Measurements from ENCODE around the gene NYAP2. TPM values are rescaled to one million over a fixed set of nuclear protein-coding genes. Genes with fewer than 3 reads are reported as not detected.

Gene NYAP2
- total RNA-seq, 2 donors from 2014 or later = 0.52 TPM; not detected in 1

DNA sequence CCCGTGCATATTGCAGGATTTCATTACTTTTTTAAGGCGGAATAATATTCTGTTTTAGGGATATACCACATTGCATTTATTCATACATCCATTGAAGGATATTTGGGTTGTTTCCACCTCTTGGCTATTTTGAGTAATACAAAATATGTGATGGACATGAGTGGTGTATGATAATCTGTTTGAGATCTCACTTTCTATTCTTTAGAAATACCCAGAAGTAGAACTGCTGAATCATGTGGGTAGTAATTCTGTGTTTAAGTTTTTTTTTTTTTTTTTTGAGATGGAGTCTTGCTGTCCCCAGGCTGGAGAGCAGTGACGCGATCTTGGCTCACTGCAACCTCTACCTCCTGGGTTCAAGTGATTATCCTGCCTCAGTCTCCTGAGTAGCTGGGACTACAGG lies 201.4 kb downstream of the NYAP2 start:
- Histone ChIP-seq H3K4me1 (no peaks in the 10 kb centered on the region), H3K36me3 (replicated peaks in 1 of 2; ENCODE audit: insufficient read depth in 1 of 2, low read depth in 2 of 2) (no peaks in the 10 kb centered on the region), H3K4me3 (no peak overlapping the region), H3K9me3 (peaks cover 0 to 5% (median 0%) of the 10 kb centered on the region in 3 donors), H3K27me3 (no peaks in the 10 kb centered on the region), H3K27ac (no peak overlapping the region)
- intact Hi-C loops (cut with DNase I) = no loop called here
- no peak for TF ChIP-seq POLR2A (IDR thresholded peaks at IDR 0.05)
- TF ChIP-seq, protein P1, sequence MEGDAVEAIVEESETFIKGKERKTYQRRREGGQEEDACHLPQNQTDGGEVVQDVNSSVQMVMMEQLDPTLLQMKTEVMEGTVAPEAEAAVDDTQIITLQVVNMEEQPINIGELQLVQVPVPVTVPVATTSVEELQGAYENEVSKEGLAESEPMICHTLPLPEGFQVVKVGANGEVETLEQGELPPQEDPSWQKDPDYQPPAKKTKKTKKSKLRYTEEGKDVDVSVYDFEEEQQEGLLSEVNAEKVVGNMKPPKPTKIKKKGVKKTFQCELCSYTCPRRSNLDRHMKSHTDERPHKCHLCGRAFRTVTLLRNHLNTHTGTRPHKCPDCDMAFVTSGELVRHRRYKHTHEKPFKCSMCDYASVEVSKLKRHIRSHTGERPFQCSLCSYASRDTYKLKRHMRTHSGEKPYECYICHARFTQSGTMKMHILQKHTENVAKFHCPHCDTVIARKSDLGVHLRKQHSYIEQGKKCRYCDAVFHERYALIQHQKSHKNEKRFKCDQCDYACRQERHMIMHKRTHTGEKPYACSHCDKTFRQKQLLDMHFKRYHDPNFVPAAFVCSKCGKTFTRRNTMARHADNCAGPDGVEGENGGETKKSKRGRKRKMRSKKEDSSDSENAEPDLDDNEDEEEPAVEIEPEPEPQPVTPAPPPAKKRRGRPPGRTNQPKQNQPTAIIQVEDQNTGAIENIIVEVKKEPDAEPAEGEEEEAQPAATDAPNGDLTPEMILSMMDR (IDR thresholded peaks at IDR 0.05) = no peak
- DNase-seq = no peak
- ATAC-seq = no peak
- 85 to 95% methylated on average over 4 of the region's 4 CpGs for WGBS, 2 donors

GRCh38 chr2:225602205-225602604 lies 202.7 kb downstream of the NYAP2 start:
- Histone ChIP-seq H3K27me3 (no peaks in the 10 kb centered on the region), H3K27ac (no peak overlapping the region), H3K4me1 (no peaks in the 10 kb centered on the region), H3K9me3 (peaks cover 0 to 5% (median 0%) of the 10 kb centered on the region in 3 donors), H3K4me3 (no peak overlapping the region), H3K36me3 (replicated peaks in 1 of 2; ENCODE audit: insufficient read depth in 1 of 2, low read depth in 2 of 2) (no peaks in the 10 kb centered on the region)
- ATAC-seq (no peak), DNase-seq (no peak)
- intact Hi-C loops (cut with DNase I) = no loop called here
- TF ChIP-seq, protein P1 (IDR thresholded peaks at IDR 0.05) = no peak
- TF ChIP-seq POLR2A (IDR thresholded peaks at IDR 0.05) = no peak
- WGBS, 2 donors = 80 to 86% methylated on average over 4 of the region's 4 CpGs

- DNase-seq (no peak), ATAC-seq (no peak)
- TF ChIP-seq, protein P1 (IDR thresholded peaks at IDR 0.05) = no peak
- no peak for TF ChIP-seq POLR2A (IDR thresholded peaks at IDR 0.05)
- no peaks in the 10 kb centered on the region for H3K9me3 ChIP-seq
- 31 to 38% methylated on average over 1 of the region's 1 CpG for WGBS, 2 donors
- no peaks in the 10 kb centered on the region for H3K36me3 ChIP-seq (replicated peaks in 1 of 2; ENCODE audit: insufficient read depth in 1 of 2, low read depth in 2 of 2)
- H3K4me3 ChIP-seq = no peak overlapping the region
- H3K27me3 ChIP-seq = no peaks in the 10 kb centered on the region
- intact Hi-C loops (cut with DNase I) = no loop called here
- H3K27ac ChIP-seq = no peak overlapping the region
- no peaks in the 10 kb centered on the region for H3K4me1 ChIP-seq
Observed at GRCh38 chr2:225608136-225608535, 208.6 kb downstream of the NYAP2 start.

DNA sequence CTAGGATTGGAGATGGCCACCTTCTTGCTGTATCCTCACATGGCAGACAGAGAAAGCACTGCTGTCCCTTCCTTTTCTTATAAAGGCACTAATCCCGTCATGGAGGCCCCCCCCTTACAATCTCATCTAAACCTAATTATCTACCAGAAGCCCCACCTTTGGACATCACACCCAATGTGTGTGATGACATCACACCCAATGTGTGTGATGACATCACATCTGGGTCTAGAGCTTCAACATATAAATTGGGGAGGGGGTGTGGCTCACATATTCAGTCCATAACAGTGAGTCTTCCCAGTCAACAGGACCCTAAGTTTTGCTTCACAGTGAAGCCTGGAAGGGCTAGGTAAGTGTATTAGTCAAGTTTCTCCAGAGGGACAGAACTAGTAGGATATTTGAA lies 213.1 kb downstream of the NYAP2 start:
- TF ChIP-seq, protein P1 (IDR thresholded peaks at IDR 0.05) = no peak
- TF ChIP-seq POLR2A (IDR thresholded peaks at IDR 0.05) = no peak
- WGBS, 2 donors = 82 to 100% methylated on average over 1 of the region's 1 CpG
- no peak for DNase-seq
- Histone ChIP-seq H3K36me3 (replicated peaks in 1 of 2; ENCODE audit: insufficient read depth in 1 of 2, low read depth in 2 of 2) (no peaks in the 10 kb centered on the region), H3K4me1 (no peaks in the 10 kb centered on the region), H3K27me3 (no peaks in the 10 kb centered on the region), H3K4me3 (no peak overlapping the region), H3K27ac (no peak overlapping the region), H3K9me3 (no peaks in the 10 kb centered on the region)
- no peak for ATAC-seq
- intact Hi-C loops (cut with DNase I) = no loop called here

- Histone ChIP-seq H3K4me1 (no peaks in the 10 kb centered on the region), H3K36me3 (replicated peaks in 1 of 2; ENCODE audit: insufficient read depth in 1 of 2, low read depth in 2 of 2) (no peaks in the 10 kb centered on the region), H3K9me3 (no peaks in the 10 kb centered on the region), H3K4me3 (no peak overlapping the region), H3K27ac (no peak overlapping the region), H3K27me3 (no peaks in the 10 kb centered on the region)
- ATAC-seq = no peak
- WGBS, 2 donors = 65 to 71% methylated on average over 2 of the region's 2 CpGs
- no peak for DNase-seq
- intact Hi-C loops (cut with DNase I) = no loop called here
- TF ChIP-seq POLR2A (IDR thresholded peaks at IDR 0.05) = no peak
- TF ChIP-seq, protein P1 (IDR thresholded peaks at IDR 0.05) = no peak
Observed at GRCh38 chr2:225614915-225615314, 215.4 kb downstream of the NYAP2 start.
